SH-SY5Y (cell line): ENCODE results near the gene PPIH.

ENCODE experiments used
- GATA2 ChIP-seq: IDR thresholded peaks from 2 replicates; pipeline ENCODE4 v1.6.1; 2011; ENCODE audit warnings: mild to moderate bottlenecking, low read depth, low read length
- GATA3 ChIP-seq: IDR thresholded peaks from 2 replicates; pipeline ENCODE4 v1.6.1; 2011; ENCODE audit warnings: low read depth, mild to moderate bottlenecking, low read length, moderate library complexity

Gene PPIH

GRCh38 chr1:42700006-42700405 is 41.8 kb downstream of the PPIH start:
- TF ChIP-seq GATA3 (no peak), GATA2 (no peak)

GRCh38 chr1:42703888-42704464 is 45.8 kb downstream of the PPIH start:
- TF ChIP-seq GATA2, result no peak
- no peak for TF ChIP-seq GATA3

GRCh38 chr1:42713293-42713692 is 55.1 kb downstream of the PPIH start:
- TF ChIP-seq GATA3 (no peak), GATA2 (no peak)

DNA sequence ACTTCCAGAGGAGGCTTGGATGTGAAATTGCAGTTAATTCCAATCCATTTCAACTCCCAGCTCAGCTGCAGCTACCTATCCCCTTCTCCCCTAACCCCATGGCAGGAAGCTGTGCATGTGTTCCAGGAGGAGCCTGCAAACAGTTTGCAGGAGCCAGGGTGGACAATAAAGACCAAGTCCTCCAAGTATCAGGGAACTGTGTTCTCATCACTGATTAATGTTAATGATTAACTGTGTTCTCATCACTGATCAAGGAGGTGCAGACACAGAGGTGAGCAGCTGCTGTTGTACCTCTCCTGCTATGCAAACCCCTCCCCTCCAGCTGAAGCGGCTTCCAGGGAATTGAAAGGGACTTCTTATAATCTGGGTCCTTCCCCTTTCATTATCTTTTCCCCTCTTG is 62.6 kb downstream of the PPIH start:
- no peak for TF ChIP-seq GATA2
- TF ChIP-seq GATA3, result no peak

DNA sequence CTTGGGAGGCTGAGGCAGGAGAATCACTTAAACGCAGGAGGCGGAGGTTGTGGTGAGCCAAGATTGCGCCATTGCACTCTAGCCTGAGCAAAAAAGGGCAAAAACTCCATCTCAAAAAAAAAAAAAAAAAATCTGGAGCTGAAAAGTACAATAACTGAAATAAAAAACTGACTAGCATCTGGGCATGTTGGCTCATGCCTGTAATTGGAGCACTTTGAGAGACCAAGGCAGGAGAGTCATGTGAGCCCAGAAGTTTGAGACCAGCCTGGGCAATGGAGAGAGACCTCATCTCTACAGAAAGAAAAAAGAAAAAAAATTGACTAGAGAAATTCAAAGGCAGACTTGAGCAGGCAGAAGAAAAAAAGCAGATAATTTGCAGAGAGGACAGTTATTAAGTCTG is 63.7 kb downstream of the PPIH start:
- TF ChIP-seq GATA2, result no peak
- TF ChIP-seq GATA3, result no peak

DNA sequence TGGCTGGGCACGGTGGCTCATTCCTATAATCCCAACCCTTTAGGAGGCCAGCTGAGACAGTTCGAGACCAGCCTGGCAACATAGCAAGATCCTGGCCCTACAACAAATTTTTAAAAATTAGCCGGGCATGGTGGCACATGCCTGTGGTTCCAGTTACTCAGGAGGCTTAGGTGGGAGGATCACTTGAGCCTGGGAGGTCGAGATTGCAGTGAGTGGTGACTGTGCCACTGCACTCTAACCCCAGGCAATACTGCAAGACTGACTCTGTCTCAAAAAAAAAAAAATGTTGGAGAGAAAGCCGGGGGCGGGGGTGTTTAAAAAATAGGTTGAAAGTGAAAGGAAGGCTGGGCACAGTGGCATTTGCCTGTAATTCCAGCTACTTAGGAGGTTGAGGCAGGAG is 65.3 kb downstream of the PPIH start:
- TF ChIP-seq GATA3 (no peak), GATA2 (no peak)
